ENCODE measurements around the gene FAM174B.

- TF ChIP-seq SIN3A (IDR thresholded peaks at IDR 0.05; ENCODE audit: low read depth) (no peak), FOSL1 (IDR thresholded peaks at IDR 0.05; ENCODE audit: low read depth) (no peak), CTCF (IDR thresholded peaks at IDR 0.05 in 2 of 3, conservative IDR thresholded peaks at IDR 0.05 in 1 of 3; ENCODE audit: borderline replicate concordance in 1 of 3, insufficient read depth in 1 of 3, low read depth in 2 of 3, low read length in 2 of 3) (no peak), MAX (IDR thresholded peaks at IDR 0.05) (no peak)
Measured at GRCh38 chr15:92611995-92612745, 43.4 kb downstream of the FAM174B start.

All from HCT116 (cell line).